Iris pigment epithelial cell (primary cell): ENCODE measurements around the gene RPL18.
"Not testable (repeated sequence)": the region's sequence is repeated elsewhere in the genome, so short reads cannot be mapped to it uniquely, and the experiment has no call there.

Source experiments
- DNase-seq: peaks from one replicate; pipeline ENCODE4 v3.0.0-alpha.2; 2011; ENCODE audit warnings: low read depth

RPL18 gene

GRCh38 chr19:48644355-48644754, 25.4 kb upstream of the RPL18 start:
- no peak for DNase-seq

- DNase-seq, result no peak
Measured at GRCh38 chr19:48642862-48643261, 23.9 kb upstream of the RPL18 start.

- no peak for DNase-seq
Measured at GRCh38 chr19:48641850-48642249, 22.9 kb upstream of the RPL18 start.

GRCh38 chr19:48639483-48640375, 20.8 kb upstream of the RPL18 start:
- no peak for DNase-seq

- no peak for DNase-seq
Measured at GRCh38 chr19:48638831-48639381, 19.9 kb upstream of the RPL18 start.

- peak; percentile 97 for DNase-seq
Measured at GRCh38 chr19:48637948-48638830, 19.2 kb upstream of the RPL18 start.

- peak; percentile 99 for DNase-seq
Measured at GRCh38 chr19:48637449-48637947, 18.5 kb upstream of the RPL18 start.

- no peak for DNase-seq
Measured at GRCh38 chr19:48636859-48637448, 18.0 kb upstream of the RPL18 start, which contains the start of gene DBP. Gene DBP (minus strand): TSS chr19:48637379. CDS start chr19:48636994, 385 bp downstream.

GRCh38 chr19:48635966-48636858, 17.2 kb upstream of the RPL18 start:
- no peak for DNase-seq

GRCh38 chr19:48635263-48635965, 16.4 kb upstream of the RPL18 start:
- DNase-seq, result no peak

- peak; percentile 93 for DNase-seq
Measured at GRCh38 chr19:48634424-48635262, 15.7 kb upstream of the RPL18 start.

GRCh38 chr19:48634036-48634342, 15.0 kb upstream of the RPL18 start:
- no peak for DNase-seq

GRCh38 chr19:48633148-48634035, 14.4 kb upstream of the RPL18 start:
- no peak for DNase-seq

- DNase-seq, result no peak
Measured at GRCh38 chr19:48632692-48633147, 13.7 kb upstream of the RPL18 start.

- not testable (repeated sequence) for DNase-seq
Measured at GRCh38 chr19:48632286-48632685, 13.3 kb upstream of the RPL18 start.

GRCh38 chr19:48631225-48631624, 12.2 kb upstream of the RPL18 start:
- DNase-seq, result no peak

GRCh38 chr19:48630296-48631063, 11.5 kb upstream of the RPL18 start:
- DNase-seq, result peak; percentile 46
